AG04449 (cell line): Measurements from ENCODE around the gene DUSP11.
A peak's percentile ranks its signal among the peaks of the same experiment; 100 is the strongest.

Experiments used
- CTCF ChIA-PET: fragments of 350-600 bp; formaldehyde crosslinking; extraction: SDS; loops from one replicate; lab custom pipeline; 2021; ENCODE audit warnings: antibody characterized with exemption; lab: Yijun Ruan, JAX
- POLR2A ChIA-PET: fragments of 400-600, 350-600 bp; formaldehyde crosslinking; extraction: SDS; loops from one replicate; lab custom pipeline; 2020; ENCODE audit warnings: antibody characterized with exemption, inconsistent platforms; lab: Yijun Ruan, JAX
- DNase-seq: peaks from one replicate; pipeline ENCODE4 v3.0.0-alpha.2; 2010; ENCODE audit warnings: low read depth, low spot score
- H3K4me3 ChIP-seq: 2 replicates; pipeline ENCODE4 v1.5.1; 2011; ENCODE audit warnings: low read depth, mild to moderate bottlenecking, control low read depth, low read length
- TF ChIP-seq, protein P1 (sequence below): IDR thresholded peaks from one replicate; pipeline ENCODE4 v1.5.1; 2011; ENCODE audit warnings: mild to moderate bottlenecking, moderate library complexity, low read length, control low read depth, inconsistent platforms; ENCODE audit not compliant: insufficient read depth; ENCODE audit errors: missing control alignments

DUSP11 gene

DNA sequence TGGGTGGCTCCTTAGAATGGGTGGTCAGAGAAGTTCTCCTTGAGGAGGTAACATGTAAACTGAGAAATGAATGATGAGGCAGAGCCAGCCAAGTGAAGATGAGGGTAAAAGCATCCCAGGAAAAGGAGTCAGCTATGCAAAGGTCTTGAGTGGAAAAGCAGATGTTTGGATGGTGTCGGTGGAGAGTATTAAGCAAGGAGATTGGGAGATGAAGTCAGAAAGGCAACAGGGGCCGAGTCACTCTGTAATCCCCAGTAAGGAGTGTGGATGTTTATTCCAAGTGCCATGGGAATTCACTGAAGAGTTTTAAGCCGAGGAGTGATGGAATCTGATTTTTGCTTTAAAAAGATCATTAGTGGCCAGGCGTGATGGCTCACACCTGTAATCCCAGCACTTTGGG, 45.5 kb upstream of the DUSP11 start:
- CTCF ChIA-PET = interaction anchor here (1.0 to 9.5 kb wide), 12 partner anchors 13 to 510 kb away, joined by 3 to 221 read pairs (median 16); partner anchors contain the start of gene BOLA3
- TF ChIP-seq, protein P1, sequence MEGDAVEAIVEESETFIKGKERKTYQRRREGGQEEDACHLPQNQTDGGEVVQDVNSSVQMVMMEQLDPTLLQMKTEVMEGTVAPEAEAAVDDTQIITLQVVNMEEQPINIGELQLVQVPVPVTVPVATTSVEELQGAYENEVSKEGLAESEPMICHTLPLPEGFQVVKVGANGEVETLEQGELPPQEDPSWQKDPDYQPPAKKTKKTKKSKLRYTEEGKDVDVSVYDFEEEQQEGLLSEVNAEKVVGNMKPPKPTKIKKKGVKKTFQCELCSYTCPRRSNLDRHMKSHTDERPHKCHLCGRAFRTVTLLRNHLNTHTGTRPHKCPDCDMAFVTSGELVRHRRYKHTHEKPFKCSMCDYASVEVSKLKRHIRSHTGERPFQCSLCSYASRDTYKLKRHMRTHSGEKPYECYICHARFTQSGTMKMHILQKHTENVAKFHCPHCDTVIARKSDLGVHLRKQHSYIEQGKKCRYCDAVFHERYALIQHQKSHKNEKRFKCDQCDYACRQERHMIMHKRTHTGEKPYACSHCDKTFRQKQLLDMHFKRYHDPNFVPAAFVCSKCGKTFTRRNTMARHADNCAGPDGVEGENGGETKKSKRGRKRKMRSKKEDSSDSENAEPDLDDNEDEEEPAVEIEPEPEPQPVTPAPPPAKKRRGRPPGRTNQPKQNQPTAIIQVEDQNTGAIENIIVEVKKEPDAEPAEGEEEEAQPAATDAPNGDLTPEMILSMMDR = no peak
- POLR2A ChIA-PET = no interaction called here
- DNase-seq = no peak
- no peak overlapping the region for H3K4me3 ChIP-seq

DNA sequence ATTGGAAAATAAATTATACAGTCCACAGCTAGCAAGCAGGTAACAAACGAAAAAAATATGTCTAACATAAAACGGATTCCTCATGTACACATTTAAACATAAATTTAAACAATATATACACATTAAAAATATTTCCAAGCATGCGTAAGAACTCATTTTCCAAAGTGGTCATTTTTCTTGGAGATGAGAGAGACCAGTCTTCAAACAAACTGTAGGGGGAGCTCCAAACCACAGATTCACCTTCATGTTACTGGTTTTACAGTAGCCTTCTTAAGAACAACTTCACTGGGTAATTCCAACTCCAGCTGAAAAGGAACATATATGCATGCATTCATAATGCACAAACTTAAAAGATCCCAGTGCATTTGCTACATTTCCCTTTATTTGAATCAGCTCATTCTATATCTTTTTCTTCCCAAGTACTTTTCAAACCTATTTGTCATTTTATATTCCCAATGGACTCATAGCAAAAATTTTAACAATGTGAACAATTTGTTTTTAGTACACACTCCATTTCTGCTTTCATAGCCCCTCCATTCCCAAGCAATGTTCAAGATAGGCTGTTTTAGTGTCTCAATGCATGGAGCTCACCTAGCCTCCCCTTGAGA, 44.1 kb upstream of the DUSP11 start:
- DNase-seq = peak; percentile 70
- POLR2A ChIA-PET = no interaction called here
- TF ChIP-seq, protein P1 = peak; percentile 71
- no peak overlapping the region for H3K4me3 ChIP-seq
- CTCF ChIA-PET = interaction anchor here (0.6 to 9.5 kb wide), 51 partner anchors 9 to 765 kb away, joined by 3 to 221 read pairs (median 4); partner anchors contain the start of genes BOLA3 and MTHFD2

DNA sequence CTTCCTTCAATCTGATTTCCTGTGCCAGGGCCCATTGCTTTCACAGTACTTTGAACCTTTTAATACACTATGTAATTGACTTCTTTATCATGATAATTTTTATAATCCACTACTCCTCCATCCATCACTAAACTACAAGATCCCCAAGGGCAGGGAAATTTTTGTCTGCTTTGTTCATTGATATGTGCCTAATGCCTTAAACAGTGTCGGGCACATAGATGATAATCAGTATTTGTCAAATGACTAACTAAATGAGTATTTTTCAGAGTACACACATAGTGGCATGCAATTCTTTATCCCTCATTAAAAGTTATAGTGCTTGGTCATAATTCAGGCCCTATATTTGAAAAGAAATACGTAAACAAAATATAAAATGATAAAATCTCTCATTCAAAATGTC, 43.5 kb upstream of the DUSP11 start:
- no peak for DNase-seq
- TF ChIP-seq, protein P1 = no peak
- no peak overlapping the region for H3K4me3 ChIP-seq
- CTCF ChIA-PET = interaction anchor here (0.8 to 9.5 kb wide), 38 partner anchors 11 to 577 kb away, joined by 3 to 221 read pairs (median 4); partner anchors contain the start of genes BOLA3 and MTHFD2
- POLR2A ChIA-PET = no interaction called here

DNA sequence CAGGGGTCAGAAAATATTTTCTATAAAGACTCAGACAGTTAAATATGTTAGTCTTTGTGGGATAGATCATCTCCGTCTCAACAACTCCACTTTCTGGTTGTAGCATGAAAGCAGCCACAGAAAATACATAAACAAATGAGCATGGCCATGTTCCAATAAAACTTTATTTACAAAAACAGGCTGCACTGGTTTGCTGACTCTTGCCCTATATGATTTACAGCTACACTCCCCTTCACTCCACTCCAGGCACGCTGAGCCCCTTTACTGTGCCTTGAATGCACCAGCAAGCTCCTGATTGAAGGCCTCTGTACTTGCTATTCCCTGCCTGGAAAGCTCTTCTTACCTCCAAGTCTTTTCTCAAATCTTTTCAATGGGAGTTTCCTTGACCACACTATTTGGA, 43.1 kb upstream of the DUSP11 start:
- no peak for DNase-seq
- TF ChIP-seq, protein P1 = no peak
- H3K4me3 ChIP-seq = no peak overlapping the region
- ChIA-PET POLR2A (no interaction called here), CTCF (interaction anchor here (0.8 to 9.5 kb wide), 10 partner anchors 11 to 513 kb away, joined by 3 to 221 read pairs (median 21); partner anchors contain the start of gene BOLA3)

DNA sequence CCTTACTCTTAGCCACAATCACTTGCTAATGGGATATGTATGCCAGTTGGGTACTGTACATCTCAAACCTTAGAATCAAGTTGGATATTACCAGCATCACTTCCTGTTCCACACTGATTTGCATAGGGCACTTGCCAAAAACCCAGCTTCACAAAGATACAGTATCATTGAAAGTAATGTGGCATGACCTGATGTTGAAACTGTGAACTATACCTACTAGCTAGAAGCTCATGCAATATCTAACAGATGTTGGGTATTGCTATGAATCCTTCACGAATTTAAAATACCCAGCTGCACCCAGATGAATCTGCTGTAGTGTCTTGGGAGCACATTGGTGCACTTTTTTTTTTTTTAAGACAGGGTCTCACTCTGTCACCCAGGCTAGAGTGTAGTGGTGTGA, 42.4 kb upstream of the DUSP11 start:
- H3K4me3 ChIP-seq = no peak overlapping the region
- DNase-seq = no peak
- TF ChIP-seq, protein P1 = no peak
- POLR2A ChIA-PET = no interaction called here
- CTCF ChIA-PET = interaction anchor here (0.6 to 9.5 kb wide), 8 partner anchors 10 to 514 kb away, joined by 3 to 221 read pairs (median 26); partner anchors contain the start of gene BOLA3

DNA sequence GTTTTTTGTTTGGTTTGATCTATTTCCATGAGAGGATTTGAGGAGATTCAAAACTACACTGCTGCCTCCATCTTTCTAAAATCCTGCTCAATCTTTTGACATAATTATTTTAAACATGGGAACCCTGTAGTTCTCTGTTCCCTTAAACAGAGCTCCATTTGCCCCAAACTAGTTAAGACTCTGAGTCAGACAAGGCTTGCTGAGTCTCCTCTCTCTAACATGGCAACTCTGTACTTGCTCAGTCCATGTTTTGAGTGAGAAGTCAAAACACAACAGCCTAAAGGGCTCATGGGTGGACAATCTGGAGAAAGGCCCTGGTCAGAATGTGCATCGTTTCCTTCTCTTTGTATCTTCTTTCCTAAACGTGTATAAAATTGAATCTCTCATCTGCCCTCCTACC, 41.8 kb upstream of the DUSP11 start:
- H3K4me3 ChIP-seq = no peak overlapping the region
- DNase-seq = no peak
- TF ChIP-seq, protein P1 = no peak
- ChIA-PET CTCF (interaction anchor here (0.6 to 9.5 kb wide), 10 partner anchors 10 to 513 kb away, joined by 3 to 221 read pairs (median 4); partner anchors contain the start of gene BOLA3), POLR2A (no interaction called here)
